Subcutaneous adipose tissue (tissue), 4 donors: ENCODE data around the gene PSMB8. TPM values are rescaled to one million over a fixed set of nuclear protein-coding genes. Genes with fewer than 3 reads are reported as not detected.

Experiments used
- CTCF ChIP-seq: fragments of 450-650 bp; IDR thresholded peaks from one replicate; pipeline ENCODE4 v1.5.1; 2016; ENCODE audit warnings: low read depth, mild to moderate bottlenecking, control low read depth, antibody characterized with exemption, moderate library complexity
- total RNA-seq, 4 donors: library from RNA; depleted of rRNA; stranded (reverse); fragments of >200 nt; gene quantifications; one replicate each; pipeline ENCODE4 v1.1.0, GENCODE V29; 2016

Gene PSMB8
- total RNA-seq, 4 donors from 2014 or later: 20.5 to 61.4 (median 49.0) TPM

GRCh38 chr6:32847795-32848194 is 3.9 kb upstream of the PSMB8 start:
- no peak for TF ChIP-seq CTCF

- no peak for TF ChIP-seq CTCF
Observed at GRCh38 chr6:32847004-32847403, 3.2 kb upstream of the PSMB8 start.

- TF ChIP-seq CTCF: no peak
Observed at GRCh38 chr6:32845384-32845884, 1.6 kb upstream of the PSMB8 start.

GRCh38 chr6:32844839-32845383 is 1.1 kb upstream of the PSMB8 start:
- TF ChIP-seq CTCF: no peak

- TF ChIP-seq CTCF: no peak
Observed at GRCh38 chr6:32843331-32843978, 392 bp downstream of the PSMB8 start.

GRCh38 chr6:32842690-32843089 is 1.2 kb downstream of the PSMB8 start:
- TF ChIP-seq CTCF: no peak

- TF ChIP-seq CTCF: no peak
Observed at GRCh38 chr6:32842021-32842650, 1.7 kb downstream of the PSMB8 start.
